Fibroblast of skin of back (primary cell): ENCODE results near the gene RNF167. TPM values are rescaled to one million over a fixed set of nuclear protein-coding genes. Genes with fewer than 3 reads are reported as not detected.

Source experiments
- DNase-seq: peaks from one replicate; pipeline ENCODE4 v3.0.0-alpha.2; 2013
- polyA plus RNA-seq, 2 experiments: library from polyadenylated mRNA; unstranded; fragments of 120-200 nt; gene quantifications; one replicate each; pipeline ENCODE4 v1.2.1, GENCODE V29; 2013; ENCODE audit not compliant: insufficient read length in 2 of 2

The RNF167 gene
- polyA plus RNA-seq (2013, experiment 1 of 2; ENCODE audit: insufficient read length): 75.5 TPM
- 57.5 TPM for polyA plus RNA-seq (2013, experiment 2 of 2; ENCODE audit: insufficient read length)

GRCh38 chr17:4939796-4940554 lies at the start of gene RNF167, which contains the start of gene SLC25A11:
RNF167 (plus strand) TSS chr17:4940268; CDS start chr17:4940910, 642 bp downstream.
SLC25A11 (minus strand) TSS chr17:4940046; CDS start chr17:4939910, 136 bp downstream.
- DNase-seq: peak; percentile 100

GRCh38 chr17:4891411-4892410 lies 48.4 kb upstream of the RNF167 start:
- no peak for DNase-seq

GRCh38 chr17:4892499-4893221 lies 47.4 kb upstream of the RNF167 start:
- no peak for DNase-seq

- DNase-seq: no peak
These were observed 46.8 kb upstream of the RNF167 start for GRCh38 chr17:4893272-4893671.

DNA sequence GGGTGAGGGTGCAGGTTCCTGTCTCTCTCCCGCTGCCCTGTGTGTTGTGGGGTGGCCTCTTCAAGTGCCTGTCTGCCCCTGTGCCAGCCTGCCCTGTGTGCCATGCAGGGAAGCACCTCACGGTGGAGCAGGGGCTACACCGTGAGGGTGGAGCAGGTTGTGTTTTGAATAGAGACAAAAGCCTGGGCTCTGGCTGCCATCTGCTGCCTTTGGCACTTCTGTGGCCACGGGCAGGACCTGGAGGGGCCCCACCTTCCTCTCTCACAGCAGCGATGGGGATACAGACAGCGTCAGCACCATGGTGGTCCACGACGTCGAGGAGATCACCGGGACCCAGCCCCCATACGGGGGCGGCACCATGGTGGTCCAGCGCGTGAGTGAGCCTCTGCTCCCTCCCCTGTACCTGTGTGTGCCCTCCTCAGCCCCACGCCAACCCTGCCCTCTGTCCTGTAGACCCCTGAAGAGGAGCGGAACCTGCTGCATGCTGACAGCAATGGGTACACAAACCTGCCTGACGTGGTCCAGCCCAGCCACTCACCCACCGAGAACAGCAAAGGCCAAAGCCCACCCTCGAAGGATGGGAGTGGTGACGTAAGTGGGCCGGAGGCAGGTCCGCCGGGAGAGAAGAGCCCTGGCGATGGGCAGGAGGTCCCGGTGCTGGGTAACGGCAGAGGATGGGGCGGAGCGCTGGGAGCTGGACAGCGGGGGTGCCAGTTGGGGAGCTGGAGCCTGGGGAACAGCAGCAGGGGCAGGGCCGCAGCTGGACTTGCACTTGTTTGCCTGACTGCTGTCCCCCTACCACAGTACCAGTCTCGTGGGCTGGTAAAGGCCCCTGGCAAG lies 46.1 kb upstream of the RNF167 start:
- DNase-seq: no peak

DNA sequence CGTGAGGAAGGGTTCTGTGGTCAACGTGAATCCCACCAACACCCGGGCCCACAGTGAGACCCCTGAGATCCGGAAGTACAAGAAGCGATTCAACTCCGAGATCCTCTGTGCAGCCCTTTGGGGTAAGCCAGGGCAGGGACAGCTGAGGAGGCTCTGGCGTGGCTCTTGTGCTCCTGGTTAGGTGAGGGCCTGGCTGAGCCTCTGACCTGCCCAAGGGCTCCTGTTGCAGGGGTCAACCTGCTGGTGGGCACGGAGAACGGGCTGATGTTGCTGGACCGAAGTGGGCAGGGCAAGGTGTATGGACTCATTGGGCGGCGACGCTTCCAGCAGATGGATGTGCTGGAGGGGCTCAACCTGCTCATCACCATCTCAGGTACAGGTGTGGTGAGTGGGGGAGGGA lies 44.9 kb upstream of the RNF167 start:
- no peak for DNase-seq

DNA sequence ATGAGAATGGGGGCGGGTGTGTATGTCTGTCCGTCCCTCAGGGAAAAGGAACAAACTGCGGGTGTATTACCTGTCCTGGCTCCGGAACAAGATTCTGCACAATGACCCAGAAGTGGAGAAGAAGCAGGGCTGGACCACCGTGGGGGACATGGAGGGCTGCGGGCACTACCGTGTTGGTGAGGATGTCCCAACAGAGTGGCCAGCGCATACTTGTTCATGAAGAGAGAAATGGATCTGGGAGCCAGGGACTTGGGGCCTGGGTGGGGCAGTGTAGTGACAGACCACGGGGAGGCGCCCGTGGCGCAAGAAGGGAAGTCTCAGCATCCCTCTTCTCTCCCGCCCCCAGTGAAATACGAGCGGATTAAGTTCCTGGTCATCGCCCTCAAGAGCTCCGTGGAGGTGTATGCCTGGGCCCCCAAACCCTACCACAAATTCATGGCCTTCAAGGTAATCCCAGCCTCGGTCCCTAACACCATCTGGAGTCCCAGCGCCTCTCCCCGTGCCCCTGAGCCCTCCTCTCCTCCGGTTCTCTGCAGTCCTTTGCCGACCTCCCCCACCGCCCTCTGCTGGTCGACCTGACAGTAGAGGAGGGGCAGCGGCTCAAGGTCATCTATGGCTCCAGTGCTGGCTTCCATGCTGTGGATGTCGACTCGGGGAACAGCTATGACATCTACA lies 44.3 kb upstream of the RNF167 start:
- DNase-seq: no peak

GRCh38 chr17:4896332-4897197 lies 43.5 kb upstream of the RNF167 start:
- no peak for DNase-seq

DNA sequence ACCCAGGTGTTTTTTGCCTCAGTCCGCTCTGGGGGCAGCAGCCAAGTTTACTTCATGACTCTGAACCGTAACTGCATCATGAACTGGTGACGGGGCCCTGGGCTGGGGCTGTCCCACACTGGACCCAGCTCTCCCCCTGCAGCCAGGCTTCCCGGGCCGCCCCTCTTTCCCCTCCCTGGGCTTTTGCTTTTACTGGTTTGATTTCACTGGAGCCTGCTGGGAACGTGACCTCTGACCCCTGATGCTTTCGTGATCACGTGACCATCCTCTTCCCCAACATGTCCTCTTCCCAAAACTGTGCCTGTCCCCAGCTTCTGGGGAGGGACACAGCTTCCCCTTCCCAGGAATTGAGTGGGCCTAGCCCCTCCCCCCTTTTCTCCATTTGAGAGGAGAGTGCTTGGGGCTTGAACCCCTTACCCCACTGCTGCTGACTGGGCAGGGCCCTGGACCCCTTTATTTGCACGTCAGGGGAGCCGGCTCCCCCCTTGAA lies 42.8 kb upstream of the RNF167 start:
- DNase-seq: no peak

DNA sequence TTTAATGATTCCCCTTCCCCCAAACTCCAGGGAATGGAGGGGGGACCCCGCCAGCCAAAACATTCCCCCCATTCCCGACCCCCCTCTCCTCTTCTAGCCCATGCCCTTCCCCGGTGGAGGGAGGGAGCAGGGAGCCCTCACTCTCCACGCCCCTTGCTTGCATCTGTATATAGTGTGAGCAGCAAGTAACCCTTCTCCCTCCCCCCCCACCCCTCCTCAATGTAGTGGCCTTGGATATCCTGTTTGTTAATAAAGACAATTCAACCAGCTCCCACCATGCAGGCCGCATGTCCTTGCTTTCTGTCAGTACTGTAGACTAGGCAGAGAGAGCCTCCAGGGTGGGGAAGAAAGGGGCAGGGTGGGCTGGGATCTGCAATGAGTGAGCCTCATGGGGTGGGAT lies 42.3 kb upstream of the RNF167 start:
- DNase-seq: no peak

GRCh38 chr17:4898351-4898750 lies 41.7 kb upstream of the RNF167 start:
- DNase-seq: no peak

- DNase-seq: no peak
These were observed 41.1 kb upstream of the RNF167 start for GRCh38 chr17:4898927-4899326.

DNA sequence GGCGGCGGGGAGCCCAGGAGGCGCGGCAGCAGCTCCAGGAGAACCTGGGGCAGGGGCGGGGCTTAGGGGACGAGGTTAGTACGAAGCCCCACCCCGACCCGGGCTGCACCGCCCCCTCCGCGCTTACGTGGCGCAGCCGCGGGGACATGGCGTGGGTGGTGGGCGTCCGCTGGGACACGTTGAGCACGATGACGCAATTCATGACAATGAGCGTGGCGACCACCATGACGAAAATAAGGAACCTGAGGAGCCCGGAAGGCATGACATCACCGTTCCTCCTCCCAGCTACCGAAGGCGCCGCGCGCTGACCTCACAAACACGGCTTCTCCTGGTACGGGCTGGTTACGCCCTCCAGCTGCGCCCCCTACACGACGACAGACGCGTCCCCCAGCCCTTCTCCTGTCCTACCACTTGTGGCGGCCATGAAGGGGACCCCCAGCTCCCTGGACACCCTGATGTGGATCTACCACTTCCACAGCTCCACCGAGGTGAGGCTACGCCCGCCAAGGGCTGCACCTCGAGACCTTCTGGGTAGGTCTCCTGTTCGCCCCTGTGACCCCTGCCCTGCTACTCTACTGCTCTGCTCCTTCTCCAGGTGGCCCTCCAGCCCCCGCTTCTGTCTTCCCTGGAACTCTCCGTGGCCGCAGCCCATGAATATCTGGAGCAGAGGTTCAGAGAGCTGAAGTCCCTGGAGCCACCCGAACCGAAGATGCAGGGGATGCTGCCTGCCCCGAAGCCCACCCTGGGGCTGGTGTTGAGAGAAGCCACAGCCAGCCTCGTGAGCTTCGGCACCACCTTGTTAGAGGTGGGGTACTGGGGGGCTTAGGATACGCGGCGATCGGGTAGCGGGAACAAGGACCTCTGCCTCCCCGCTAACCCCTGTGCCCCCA lies 40.5 kb upstream of the RNF167 start, which contains the start of gene C17orf107:
TSS of gene C17orf107 (plus strand) at position 196 of the 890 bp plus-strand sequence. CDS start at position 423, 227 bp downstream.
- peak; percentile 54 for DNase-seq

DNA sequence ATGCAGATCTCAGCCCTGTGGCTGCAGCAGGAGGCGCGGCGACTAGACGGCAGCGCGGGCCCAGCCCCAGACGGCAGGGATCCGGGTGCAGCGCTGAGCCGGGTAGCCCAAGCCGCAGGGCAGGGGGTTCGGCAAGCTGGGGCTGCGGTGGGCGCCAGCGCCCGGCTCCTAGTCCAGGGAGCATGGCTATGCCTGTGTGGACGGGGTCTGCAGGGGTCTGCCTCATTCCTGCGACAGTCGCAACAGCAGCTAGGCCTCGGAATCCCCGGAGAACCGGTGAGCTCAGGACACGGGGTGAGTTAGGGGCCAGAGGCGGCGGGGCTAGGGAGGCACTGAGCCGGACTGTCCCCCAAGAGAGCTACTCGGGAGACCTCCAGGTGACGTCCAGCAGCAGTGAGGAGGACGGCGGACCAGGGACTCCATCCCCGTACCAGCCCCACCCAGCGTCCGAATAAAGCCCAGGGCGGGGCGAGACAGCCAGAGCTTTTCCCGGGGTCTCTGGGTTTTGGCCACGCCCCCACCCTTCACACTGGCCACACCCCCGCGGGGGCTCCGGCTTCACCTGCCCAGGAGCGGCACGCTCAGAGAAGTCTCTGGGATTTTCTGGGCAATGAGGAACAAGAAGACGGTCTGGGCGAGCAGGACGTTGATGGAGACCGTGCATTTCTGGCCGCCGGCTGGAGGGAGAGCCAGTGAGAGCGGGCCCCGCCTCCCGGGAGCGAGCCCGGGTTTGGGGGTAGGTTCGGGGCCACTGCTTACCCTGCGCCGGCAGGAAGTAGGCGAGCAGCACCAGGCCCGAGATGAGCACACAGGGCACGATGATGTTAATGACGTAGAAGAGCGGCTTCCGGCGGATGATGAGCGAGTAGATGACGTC lies 39.6 kb upstream of the RNF167 start:
- no peak for DNase-seq

GRCh38 chr17:4901108-4901647 lies 38.9 kb upstream of the RNF167 start:
- DNase-seq: no peak

- no peak for DNase-seq
These were observed 38.3 kb upstream of the RNF167 start for GRCh38 chr17:4901648-4902344.
